BE2C (cell line): Measurements from ENCODE around the gene TNFSF10.

Experiments used
- DNase-seq: peaks from one replicate; pipeline ENCODE4 v3.0.0-alpha.2; 2020
- H3K27me3 ChIP-seq: fragments of 250-450 bp; sonication (Bioruptor Pico); 2 replicates; pipeline ENCODE4 v1.5.1; 2020; ENCODE audit warnings: mild to moderate bottlenecking
- H3K36me3 ChIP-seq: fragments of 250-450 bp; sonication (Bioruptor Pico); 2 replicates; pipeline ENCODE4 v1.5.1; 2020; ENCODE audit warnings: mild to moderate bottlenecking
- H3K4me1 ChIP-seq: fragments of 250-450 bp; sonication (Bioruptor Pico); 2 replicates; pipeline ENCODE4 v1.5.1; 2020
- H3K4me3 ChIP-seq: 2 replicates; pipeline ENCODE4 v1.5.1; 2011; ENCODE audit warnings: low read depth, low read length
- H3K9me3 ChIP-seq: fragments of 250-450 bp; sonication (Bioruptor Pico); 2 replicates; pipeline ENCODE4 v1.5.1; 2020
- CTCF ChIP-seq: IDR thresholded peaks from 2 replicates; pipeline ENCODE4 v1.5.1; 2012; ENCODE audit warnings: mild to moderate bottlenecking, low read depth, low read length

TNFSF10 gene

GRCh38 chr3:172476347-172476746 is 46.9 kb downstream of the TNFSF10 start:
- Histone ChIP-seq H3K4me1 (no peaks in the 10 kb centered on the region), H3K36me3 (no peaks in the 10 kb centered on the region), H3K27me3 (no peaks in the 10 kb centered on the region), H3K4me3 (peak overlapping the region; percentile 87; the same call in 1 of the 2 replicates), H3K9me3 (no peaks in the 10 kb centered on the region)
- no peak for TF ChIP-seq CTCF
- no peak for DNase-seq

GRCh38 chr3:172475703-172476102 is 47.5 kb downstream of the TNFSF10 start:
- no peaks in the 10 kb centered on the region for H3K9me3 ChIP-seq
- no peaks in the 10 kb centered on the region for H3K4me1 ChIP-seq
- TF ChIP-seq CTCF: no peak
- no peak for DNase-seq
- H3K36me3 ChIP-seq: no peaks in the 10 kb centered on the region
- H3K4me3 ChIP-seq: no peak overlapping the region
- no peaks in the 10 kb centered on the region for H3K27me3 ChIP-seq

- TF ChIP-seq CTCF: no peak
- Histone ChIP-seq H3K36me3 (no peaks in the 10 kb centered on the region), H3K4me1 (no peaks in the 10 kb centered on the region; the same call in 1 of the 2 replicates), H3K4me3 (no peak overlapping the region), H3K27me3 (peaks cover 6% of the 10 kb centered on the region), H3K9me3 (no peaks in the 10 kb centered on the region)
- no peak for DNase-seq
Measured at GRCh38 chr3:172471903-172472302, 51.3 kb downstream of the TNFSF10 start.

- H3K27me3 ChIP-seq: peaks cover 6% of the 10 kb centered on the region
- no peak for DNase-seq
Measured at GRCh38 chr3:172470588-172470987, 52.6 kb downstream of the TNFSF10 start.

GRCh38 chr3:172467170-172467824 is 55.9 kb downstream of the TNFSF10 start:
- DNase-seq: peak; percentile 13
- TF ChIP-seq CTCF: no peak
- H3K27me3 ChIP-seq: peaks cover 17% of the 10 kb centered on the region
- no peaks in the 10 kb centered on the region for H3K36me3 ChIP-seq
- H3K4me3 ChIP-seq: no peak overlapping the region
- no peaks in the 10 kb centered on the region for H3K9me3 ChIP-seq
- no peaks in the 10 kb centered on the region; the same call in 1 of the 2 replicates for H3K4me1 ChIP-seq

More at GRCh38 chr3:172470588-172470987, 52.6 kb downstream of the TNFSF10 start:
- H3K9me3 ChIP-seq: no peaks in the 10 kb centered on the region
- no peak for TF ChIP-seq CTCF
- no peaks in the 10 kb centered on the region for H3K36me3 ChIP-seq
- no peak overlapping the region for H3K4me3 ChIP-seq
- no peaks in the 10 kb centered on the region; the same call in 1 of the 2 replicates for H3K4me1 ChIP-seq

GRCh38 chr3:172466553-172467130 is 56.6 kb downstream of the TNFSF10 start:
- no peaks in the 10 kb centered on the region for H3K9me3 ChIP-seq
- H3K4me3 ChIP-seq: no peak overlapping the region
- H3K27me3 ChIP-seq: peaks cover 17% of the 10 kb centered on the region
- no peak for DNase-seq
- TF ChIP-seq CTCF: no peak
- H3K36me3 ChIP-seq: no peaks in the 10 kb centered on the region
- no peaks in the 10 kb centered on the region; the same call in 1 of the 2 replicates for H3K4me1 ChIP-seq
